Liver (tissue), 9 donors: Measurements from ENCODE around the gene CASP3. TPM values are rescaled to one million over a fixed set of nuclear protein-coding genes. Genes with fewer than 3 reads are reported as not detected.

ENCODE experiments used
- DNase-seq: peaks from one replicate; pipeline ENCODE4 v3.0.0-alpha.2; 2017; ENCODE audit warnings: low spot score
- H3K27ac ChIP-seq, 2 donors: one replicate each; pipeline ENCODE4 v1.7.0; 2013; ENCODE audit warnings: inconsistent platforms in 2 of 2, low read length in 2 of 2, control low read depth in 1 of 2, low read depth in 1 of 2, mild to moderate bottlenecking in 1 of 2
- H3K27me3 ChIP-seq, 4 donors: one replicate each; pipeline versions ENCODE4 v1.6.1 to v1.7.0; 2013; ENCODE audit warnings: low read length in 3 of 4, inconsistent platforms in 1 of 4, mild to moderate bottlenecking in 1 of 4, moderate library complexity in 1 of 4; ENCODE audit not compliant: control insufficient read depth in 4 of 4, insufficient read depth in 4 of 4
- H3K36me3 ChIP-seq, 4 donors: one replicate each; pipeline versions ENCODE4 v1.6.1 to v1.7.0; 2013; ENCODE audit warnings: low read length in 3 of 4, mild to moderate bottlenecking in 3 of 4, low read depth in 1 of 4, moderate library complexity in 1 of 4; ENCODE audit not compliant: control insufficient read depth in 4 of 4, insufficient read depth in 3 of 4
- H3K4me1 ChIP-seq, 4 donors: one replicate each; pipeline versions ENCODE4 v1.6.1 to v1.7.0; 2013; ENCODE audit warnings: low read length in 3 of 4, mild to moderate bottlenecking in 3 of 4, moderate library complexity in 1 of 4; ENCODE audit not compliant: control insufficient read depth in 4 of 4, insufficient read depth in 4 of 4
- H3K4me3 ChIP-seq, 3 donors: one replicate each; pipeline versions ENCODE4 v1.6.1 to v1.7.0; 2013; ENCODE audit warnings: low read length in 3 of 3, control low read depth in 1 of 3, low read depth in 1 of 3, mild to moderate bottlenecking in 1 of 3
- H3K9ac ChIP-seq, 2 donors: one replicate each; pipeline ENCODE4 v1.7.0; 2013; ENCODE audit warnings: low read length in 2 of 2, mild to moderate bottlenecking in 2 of 2, moderate library complexity in 2 of 2, control low read depth in 1 of 2, low read depth in 1 of 2
- H3K9me3 ChIP-seq, 4 donors: one replicate each; pipeline versions ENCODE4 v1.6.1 to v1.7.0; 2013; ENCODE audit warnings: low read length in 3 of 4; ENCODE audit not compliant: control insufficient read depth in 4 of 4
- EGR1 ChIP-seq, 2 donors: IDR thresholded peaks; 2 replicates each; pipeline ENCODE4 v1.6.1; 2016 to 2018; ENCODE audit warnings: antibody characterized with exemption in 2 of 2, low read depth in 2 of 2
- FOXA2 ChIP-seq: IDR thresholded peaks from 2 replicates; pipeline ENCODE4 v1.6.1; 2016; ENCODE audit warnings: antibody characterized with exemption
- GABPA ChIP-seq, 2 donors: IDR thresholded peaks in 1 of 2; conservative IDR thresholded peaks in 1 of 2; 2 replicates each; pipeline ENCODE4 v1.6.1; 2016; ENCODE audit warnings: antibody characterized with exemption in 2 of 2, mild to moderate bottlenecking in 1 of 2, moderate library complexity in 1 of 2
- HNF4A ChIP-seq, 2 donors: conservative IDR thresholded peaks; 2 replicates each; pipeline ENCODE4 v1.6.1; 2016; ENCODE audit warnings: antibody characterized with exemption in 2 of 2, mild to moderate bottlenecking in 2 of 2
- HNF4G ChIP-seq: IDR thresholded peaks from 2 replicates; pipeline ENCODE4 v1.6.1; 2016; ENCODE audit warnings: antibody characterized with exemption
- JUND ChIP-seq, 2 donors: IDR thresholded peaks; 2 replicates each; pipeline ENCODE4 v1.6.1; 2016; ENCODE audit warnings: antibody characterized with exemption in 2 of 2
- MAX ChIP-seq: IDR thresholded peaks from 2 replicates; pipeline ENCODE4 v1.6.1; 2016; ENCODE audit warnings: antibody characterized with exemption
- NR2F2 ChIP-seq: IDR thresholded peaks from 2 replicates; pipeline ENCODE4 v1.6.1; 2016; ENCODE audit warnings: antibody characterized with exemption
- RAD21 ChIP-seq, 2 donors: IDR thresholded peaks; 2 replicates each; pipeline ENCODE4 v1.6.1; 2016; ENCODE audit warnings: antibody characterized with exemption in 2 of 2, mild to moderate bottlenecking in 2 of 2
- RXRA ChIP-seq, 2 donors: IDR thresholded peaks; 2 replicates each; pipeline ENCODE4 v1.6.1; 2017 to 2018; ENCODE audit warnings: antibody characterized with exemption in 2 of 2, mild to moderate bottlenecking in 1 of 2
- SP1 ChIP-seq: IDR thresholded peaks from 2 replicates; pipeline ENCODE4 v1.6.1; 2018; ENCODE audit warnings: antibody characterized with exemption, mild to moderate bottlenecking
- YY1 ChIP-seq: IDR thresholded peaks from 2 replicates; pipeline ENCODE4 v1.6.1; 2016; ENCODE audit warnings: antibody characterized with exemption, mild to moderate bottlenecking
- WGBS: extraction: QIAGEN DNeasy Blood & Tissue Kit; methylation state at CpG from one replicate; pipeline ENCODE4 v1.1.7; 2013; 5-methylcytosine and 5-hydroxymethylcytosine counted together
- polyA plus RNA-seq, 2 donors: library from polyadenylated mRNA; stranded (reverse) in 1 of 2; unstranded in 1 of 2; fragments of 200-250 nt in 1 of 2; fragments of >200 nt in 1 of 2; fragmentation: Nextera tagmentation in 1 of 2; extraction: Ambion mirVana in 1 of 2; gene quantifications; one replicate each; pipeline versions ENCODE4 v1.2.1 to v1.2.3, GENCODE V29; 2013 to 2015
- total RNA-seq, 2 donors: library from RNA; depleted of rRNA; stranded (reverse); fragments of >200 nt; gene quantifications; one replicate each; pipeline ENCODE4 v1.2.3, GENCODE V29; 2014
- TF ChIP-seq, protein P1 (sequence below): IDR thresholded peaks from 2 replicates; pipeline ENCODE4 v1.6.1; 2016; ENCODE audit warnings: antibody characterized with exemption, mild to moderate bottlenecking
- TF ChIP-seq, protein P2 (sequence below): IDR thresholded peaks from 2 replicates; pipeline ENCODE4 v1.6.1; 2016; ENCODE audit warnings: antibody characterized with exemption
- TF ChIP-seq, protein P3 (sequence below): fragments of 150-350 bp; IDR thresholded peaks from 2 replicates; pipeline ENCODE4 v1.5.1; 2017; ENCODE audit warnings: improper control_type of control experiment, low read depth, low read length; ENCODE audit not compliant: missing input control
- donor health status: healthy.
- donor health status: healthy.
- donor health status: healthy.
- donor health status: healthy.
- donor health status: healthy.

CASP3 gene
- total and polyA plus RNA-seq, 4 donors: 7.8 to 30.1 (median 11.8) TPM

- TF ChIP-seq, protein P1, sequence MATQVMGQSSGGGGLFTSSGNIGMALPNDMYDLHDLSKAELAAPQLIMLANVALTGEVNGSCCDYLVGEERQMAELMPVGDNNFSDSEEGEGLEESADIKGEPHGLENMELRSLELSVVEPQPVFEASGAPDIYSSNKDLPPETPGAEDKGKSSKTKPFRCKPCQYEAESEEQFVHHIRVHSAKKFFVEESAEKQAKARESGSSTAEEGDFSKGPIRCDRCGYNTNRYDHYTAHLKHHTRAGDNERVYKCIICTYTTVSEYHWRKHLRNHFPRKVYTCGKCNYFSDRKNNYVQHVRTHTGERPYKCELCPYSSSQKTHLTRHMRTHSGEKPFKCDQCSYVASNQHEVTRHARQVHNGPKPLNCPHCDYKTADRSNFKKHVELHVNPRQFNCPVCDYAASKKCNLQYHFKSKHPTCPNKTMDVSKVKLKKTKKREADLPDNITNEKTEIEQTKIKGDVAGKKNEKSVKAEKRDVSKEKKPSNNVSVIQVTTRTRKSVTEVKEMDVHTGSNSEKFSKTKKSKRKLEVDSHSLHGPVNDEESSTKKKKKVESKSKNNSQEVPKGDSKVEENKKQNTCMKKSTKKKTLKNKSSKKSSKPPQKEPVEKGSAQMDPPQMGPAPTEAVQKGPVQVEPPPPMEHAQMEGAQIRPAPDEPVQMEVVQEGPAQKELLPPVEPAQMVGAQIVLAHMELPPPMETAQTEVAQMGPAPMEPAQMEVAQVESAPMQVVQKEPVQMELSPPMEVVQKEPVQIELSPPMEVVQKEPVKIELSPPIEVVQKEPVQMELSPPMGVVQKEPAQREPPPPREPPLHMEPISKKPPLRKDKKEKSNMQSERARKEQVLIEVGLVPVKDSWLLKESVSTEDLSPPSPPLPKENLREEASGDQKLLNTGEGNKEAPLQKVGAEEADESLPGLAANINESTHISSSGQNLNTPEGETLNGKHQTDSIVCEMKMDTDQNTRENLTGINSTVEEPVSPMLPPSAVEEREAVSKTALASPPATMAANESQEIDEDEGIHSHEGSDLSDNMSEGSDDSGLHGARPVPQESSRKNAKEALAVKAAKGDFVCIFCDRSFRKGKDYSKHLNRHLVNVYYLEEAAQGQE: no peak
- TF ChIP-seq GABPA (IDR thresholded peaks at IDR 0.05 in 1 of 2, conservative IDR thresholded peaks at IDR 0.05 in 1 of 2): no peak
- TF ChIP-seq RXRA (IDR thresholded peaks at IDR 0.05): no peak
- TF ChIP-seq, protein P2, sequence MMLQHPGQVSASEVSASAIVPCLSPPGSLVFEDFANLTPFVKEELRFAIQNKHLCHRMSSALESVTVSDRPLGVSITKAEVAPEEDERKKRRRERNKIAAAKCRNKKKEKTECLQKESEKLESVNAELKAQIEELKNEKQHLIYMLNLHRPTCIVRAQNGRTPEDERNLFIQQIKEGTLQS: no peak
- TF ChIP-seq RAD21 (IDR thresholded peaks at IDR 0.05): no peak
These were observed 778 bp downstream of the CASP3 start (continued) for GRCh38 chr4:184648313-184649025.

DNA sequence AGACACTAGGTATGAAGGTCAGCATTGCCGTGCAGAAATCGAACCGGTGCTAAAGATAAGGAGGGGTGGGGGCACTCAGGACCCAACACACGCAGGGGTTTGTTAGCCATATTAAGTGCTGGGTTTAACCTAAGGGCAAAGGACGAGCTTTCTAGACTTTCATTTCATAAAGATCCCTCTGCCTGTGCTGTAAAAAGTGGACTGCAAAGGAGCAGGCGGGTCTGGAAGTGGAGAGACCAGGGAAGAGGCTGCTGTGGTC, 1.3 kb downstream of the CASP3 start:
- Histone ChIP-seq H3K9me3 (no peaks in the 10 kb centered on the region), H3K27ac (peak overlapping the region; percentile 95 to 96), H3K27me3 (no peaks in the 10 kb centered on the region), H3K4me3 (peak overlapping the region; percentile 76 to 95 (median 78)), H3K4me1 (peaks cover 2 to 46% (median 37%) of the 10 kb centered on the region in 4 donors), H3K9ac (peak overlapping the region; percentile 66 to 87), H3K36me3 (peaks cover 0 to 6% (median 1%) of the 10 kb centered on the region in 4 donors)
- TF ChIP-seq HNF4A (conservative IDR thresholded peaks at IDR 0.05): no peak
- TF ChIP-seq MAX: no peak
- no peak for TF ChIP-seq HNF4G
- no peak for TF ChIP-seq GABPA (IDR thresholded peaks at IDR 0.05 in 1 of 2, conservative IDR thresholded peaks at IDR 0.05 in 1 of 2)
- TF ChIP-seq, protein P1: no peak
- TF ChIP-seq, protein P2: no peak
- TF ChIP-seq FOXA2: no peak
- TF ChIP-seq YY1: no peak
- TF ChIP-seq RAD21 (IDR thresholded peaks at IDR 0.05): no peak
- no peak for TF ChIP-seq RXRA (IDR thresholded peaks at IDR 0.05)
- no peak for TF ChIP-seq NR2F2
- TF ChIP-seq SP1: no peak
- TF ChIP-seq, protein P3, sequence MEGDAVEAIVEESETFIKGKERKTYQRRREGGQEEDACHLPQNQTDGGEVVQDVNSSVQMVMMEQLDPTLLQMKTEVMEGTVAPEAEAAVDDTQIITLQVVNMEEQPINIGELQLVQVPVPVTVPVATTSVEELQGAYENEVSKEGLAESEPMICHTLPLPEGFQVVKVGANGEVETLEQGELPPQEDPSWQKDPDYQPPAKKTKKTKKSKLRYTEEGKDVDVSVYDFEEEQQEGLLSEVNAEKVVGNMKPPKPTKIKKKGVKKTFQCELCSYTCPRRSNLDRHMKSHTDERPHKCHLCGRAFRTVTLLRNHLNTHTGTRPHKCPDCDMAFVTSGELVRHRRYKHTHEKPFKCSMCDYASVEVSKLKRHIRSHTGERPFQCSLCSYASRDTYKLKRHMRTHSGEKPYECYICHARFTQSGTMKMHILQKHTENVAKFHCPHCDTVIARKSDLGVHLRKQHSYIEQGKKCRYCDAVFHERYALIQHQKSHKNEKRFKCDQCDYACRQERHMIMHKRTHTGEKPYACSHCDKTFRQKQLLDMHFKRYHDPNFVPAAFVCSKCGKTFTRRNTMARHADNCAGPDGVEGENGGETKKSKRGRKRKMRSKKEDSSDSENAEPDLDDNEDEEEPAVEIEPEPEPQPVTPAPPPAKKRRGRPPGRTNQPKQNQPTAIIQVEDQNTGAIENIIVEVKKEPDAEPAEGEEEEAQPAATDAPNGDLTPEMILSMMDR: no peak
- no peak for TF ChIP-seq JUND (IDR thresholded peaks at IDR 0.05)
- no peak for TF ChIP-seq EGR1 (IDR thresholded peaks at IDR 0.05; ENCODE audit: low read depth in 2 of 2)
- 5% methylated on average over 6 of the region's 6 CpGs for WGBS
- no peak for DNase-seq
